Measurements from ENCODE around the gene ODAPH. TPM values are rescaled to one million over a fixed set of nuclear protein-coding genes. Genes with fewer than 3 reads are reported as not detected.
"Not testable (repeated sequence)": the region's sequence is repeated elsewhere in the genome, so short reads cannot be mapped to it uniquely, and the experiment has no call there.

The ODAPH gene, protein sequence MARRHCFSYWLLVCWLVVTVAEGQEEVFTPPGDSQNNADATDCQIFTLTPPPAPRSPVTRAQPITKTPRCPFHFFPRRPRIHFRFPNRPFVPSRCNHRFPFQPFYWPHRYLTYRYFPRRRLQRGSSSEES
- polyA plus RNA-seq (2013): 6.5 and 7.6 TPM in 2 replicates

- Histone ChIP-seq H2BK12ac (ENCODE audit: low read length) (peak within 1 kb of the TSS; percentile 98), H3K23ac (ENCODE audit: low read length) (no peak within 1 kb of the TSS), H3K36me3 (ENCODE audit: control insufficient read depth in 1 of 2, insufficient read depth in 2 of 2, low read length in 2 of 2) (no peaks in the 10 kb centered on the region), H4K12ac (ENCODE audit: low read depth, low read length) (no peak within 1 kb of the TSS), H2BK5ac (ENCODE audit: low read depth, low read length, poor library complexity) (peak within 1 kb of the TSS; percentile 57), H3K14ac (ENCODE audit: low read length) (no peak within 1 kb of the TSS), H3K79me1 (ENCODE audit: low read length) (peaks cover 2% of the 10 kb centered on the region), H3K9me3 (ENCODE audit: insufficient read depth, low read depth, low read length) (no peaks in the 10 kb centered on the region), H3K4me2 (ENCODE audit: low read length) (peak within 1 kb of the TSS; percentile 49), H3K27me3 (ENCODE audit: insufficient read depth, low read length) (no peaks in the 10 kb centered on the region), H4K91ac (ENCODE audit: low read depth, low read length) (peak within 1 kb of the TSS; percentile 52), H2BK120ac (ENCODE audit: insufficient read depth, low read length, poor library complexity) (peak within 1 kb of the TSS; percentile 34), H2AK5ac (ENCODE audit: low read length) (peak within 1 kb of the TSS; percentile 75), H3K79me2 (ENCODE audit: control insufficient read depth, insufficient read depth, low read length, poor library complexity) (no peaks in the 10 kb centered on the region), H3K4me1 (ENCODE audit: control insufficient read depth in 1 of 2, insufficient read depth in 2 of 2, low read length in 2 of 2) (peaks cover 3 to 10% of the 10 kb centered on the region in 2 experiments), H3K4ac (ENCODE audit: low read depth, low read length) (no peak within 1 kb of the TSS), H4K8ac (ENCODE audit: low read depth, low read length) (peak within 1 kb of the TSS; percentile 65), H3K27ac (ENCODE audit: low read depth, low read length) (peak within 1 kb of the TSS; percentile 87), H2AFZ (ENCODE audit: insufficient read depth, low read length, poor library complexity) (no peak within 1 kb of the TSS), H3K4me3 (ENCODE audit: low read depth, low read length) (no peak within 1 kb of the TSS), H3K9ac (ENCODE audit: low read length) (no peak within 1 kb of the TSS), H3K18ac (ENCODE audit: low read length) (peak within 1 kb of the TSS; percentile 48)
- peak; percentile 88 to 89 for DNase-seq
- no CpG with 5 or more reads among the region's 9 CpGs for WGBS (ENCODE audit: extremely low coverage, insufficient coverage, insufficient read length)
These were observed at the start of gene ODAPH for GRCh38 chr4:75555294-75556164. Gene ODAPH (plus strand): TSS chr4:75556066. CDS start chr4:75556083, 17 bp downstream.

GRCh38 chr4:75509592-75509991 lies 46.3 kb upstream of the ODAPH start:
- not testable (repeated sequence) for H2BK5ac ChIP-seq (ENCODE audit: low read depth, low read length, poor library complexity); H3K36me3 ChIP-seq (ENCODE audit: control insufficient read depth in 1 of 2, insufficient read depth in 2 of 2, low read length in 2 of 2); H3K4me3 ChIP-seq (ENCODE audit: low read depth, low read length); H2AK5ac ChIP-seq (ENCODE audit: low read length); H3K4ac ChIP-seq (ENCODE audit: low read depth, low read length); H4K12ac ChIP-seq (ENCODE audit: low read depth, low read length); H3K27me3 ChIP-seq (ENCODE audit: insufficient read depth, low read length); H3K79me2 ChIP-seq (ENCODE audit: control insufficient read depth, insufficient read depth, low read length, poor library complexity); H3K18ac ChIP-seq (ENCODE audit: low read length); H3K9me3 ChIP-seq (ENCODE audit: insufficient read depth, low read depth, low read length); H3K14ac ChIP-seq (ENCODE audit: low read length); H3K4me1 ChIP-seq (ENCODE audit: control insufficient read depth in 1 of 2, insufficient read depth in 2 of 2, low read length in 2 of 2); H3K9ac ChIP-seq (ENCODE audit: low read length); H3K23ac ChIP-seq (ENCODE audit: low read length); H2BK12ac ChIP-seq (ENCODE audit: low read length); H4K91ac ChIP-seq (ENCODE audit: low read depth, low read length); H3K27ac ChIP-seq (ENCODE audit: low read depth, low read length); H3K79me1 ChIP-seq (ENCODE audit: low read length); H2BK120ac ChIP-seq (ENCODE audit: insufficient read depth, low read length, poor library complexity); H4K8ac ChIP-seq (ENCODE audit: low read depth, low read length); DNase-seq; H3K4me2 ChIP-seq (ENCODE audit: low read length); H2AFZ ChIP-seq (ENCODE audit: insufficient read depth, low read length, poor library complexity)
- no CpG with 5 or more reads among the region's 4 CpGs for WGBS (ENCODE audit: extremely low coverage, insufficient coverage, insufficient read length)

DNA sequence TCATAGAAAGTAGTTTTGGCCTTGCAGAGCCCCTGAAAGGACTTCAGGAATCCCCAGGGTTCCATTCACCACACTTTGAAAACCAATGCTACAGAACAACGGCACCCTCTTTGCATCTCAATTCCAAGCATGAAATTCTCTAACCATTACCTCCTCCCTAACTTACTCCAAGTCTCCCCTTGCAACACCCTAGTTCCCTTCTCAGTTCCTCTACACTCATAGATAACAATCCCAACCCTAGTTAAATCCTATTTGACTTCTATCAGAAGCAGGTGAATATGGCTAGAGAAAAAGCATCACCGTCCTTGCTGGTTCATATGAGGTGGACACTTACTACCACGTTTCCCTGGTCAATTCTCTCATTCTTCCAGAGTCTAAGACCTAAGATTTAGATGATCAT lies 44.0 kb upstream of the ODAPH start:
- H3K79me2 ChIP-seq (ENCODE audit: control insufficient read depth, insufficient read depth, low read length, poor library complexity): peaks cover 9% of the 10 kb centered on the region
- no CpG with 5 or more reads among the region's 3 CpGs for WGBS (ENCODE audit: extremely low coverage, insufficient coverage, insufficient read length)
- no peak overlapping the region for H2AK5ac ChIP-seq (ENCODE audit: low read length)
- H3K4ac ChIP-seq (ENCODE audit: low read depth, low read length): peak overlapping the region; percentile 62
- peak overlapping the region; percentile 14 for H3K4me2 ChIP-seq (ENCODE audit: low read length)
- no peak overlapping the region for H3K18ac ChIP-seq (ENCODE audit: low read length)
- H3K79me1 ChIP-seq (ENCODE audit: low read length): peaks cover 10% of the 10 kb centered on the region
- no peak overlapping the region for H2BK5ac ChIP-seq (ENCODE audit: low read depth, low read length, poor library complexity)
- no peak overlapping the region for H3K14ac ChIP-seq (ENCODE audit: low read length)
- no peak overlapping the region for H3K4me3 ChIP-seq (ENCODE audit: low read depth, low read length)
- H3K9ac ChIP-seq (ENCODE audit: low read length): no peak overlapping the region
- H3K27me3 ChIP-seq (ENCODE audit: insufficient read depth, low read length): no peaks in the 10 kb centered on the region
- H2AFZ ChIP-seq (ENCODE audit: insufficient read depth, low read length, poor library complexity): no peak overlapping the region
- no peak overlapping the region for H3K23ac ChIP-seq (ENCODE audit: low read length)
- no peak overlapping the region for H4K12ac ChIP-seq (ENCODE audit: low read depth, low read length)
- no peak overlapping the region for H3K27ac ChIP-seq (ENCODE audit: low read depth, low read length)
- H3K4me1 ChIP-seq (ENCODE audit: control insufficient read depth in 1 of 2, insufficient read depth in 2 of 2, low read length in 2 of 2): peaks cover 0 to 5% of the 10 kb centered on the region in 2 experiments
- peaks cover 0 to under 1% of the 10 kb centered on the region in 2 experiments for H3K36me3 ChIP-seq (ENCODE audit: control insufficient read depth in 1 of 2, insufficient read depth in 2 of 2, low read length in 2 of 2)
- H3K9me3 ChIP-seq (ENCODE audit: insufficient read depth, low read depth, low read length): no peaks in the 10 kb centered on the region
- H2BK120ac ChIP-seq (ENCODE audit: insufficient read depth, low read length, poor library complexity): no peak overlapping the region
- H2BK12ac ChIP-seq (ENCODE audit: low read length): no peak overlapping the region
- H4K8ac ChIP-seq (ENCODE audit: low read depth, low read length): no peak overlapping the region
- DNase-seq: no peak
- H4K91ac ChIP-seq (ENCODE audit: low read depth, low read length): no peak overlapping the region

DNA sequence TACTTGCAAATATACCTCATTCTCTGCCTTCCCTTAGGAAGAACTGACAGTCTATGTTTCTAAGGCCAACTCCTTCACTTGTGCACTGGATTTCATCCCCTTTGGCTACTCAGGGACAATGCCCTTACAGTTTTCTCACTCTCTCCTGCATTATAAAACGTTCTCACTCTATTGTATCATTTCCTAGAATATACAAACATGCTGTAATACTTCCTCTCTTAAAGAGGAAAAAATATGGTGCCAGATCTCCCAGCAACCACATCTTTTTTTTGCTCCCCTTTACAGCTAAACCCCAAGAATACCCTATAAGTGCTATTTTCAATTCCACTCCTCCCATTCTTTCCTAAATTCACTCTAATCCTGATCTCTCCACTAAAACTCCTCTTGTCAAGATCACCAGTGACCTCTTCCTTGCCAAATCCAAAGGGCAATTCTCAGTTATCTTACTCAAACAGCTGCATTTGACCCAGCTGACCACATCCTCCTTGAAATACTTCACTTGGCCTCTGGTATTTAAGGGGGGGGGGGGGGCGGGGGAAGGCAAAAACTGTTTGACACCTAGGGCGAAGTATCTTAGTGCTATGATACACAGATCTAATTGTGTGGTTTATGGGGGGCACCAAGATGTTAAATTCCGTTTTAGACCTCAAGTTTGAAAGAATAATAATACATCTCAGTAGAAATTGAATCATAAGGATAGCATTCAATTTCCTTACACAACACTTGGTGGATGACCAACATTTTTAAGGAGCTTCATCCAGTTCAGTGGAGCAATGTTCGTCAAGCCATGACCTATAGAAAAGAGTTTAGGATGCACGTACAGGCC lies 43.3 kb upstream of the ODAPH start:
- Histone ChIP-seq H4K8ac (ENCODE audit: low read depth, low read length) (no peak overlapping the region), H3K79me1 (ENCODE audit: low read length) (peaks cover 10% of the 10 kb centered on the region), H2AFZ (ENCODE audit: insufficient read depth, low read length, poor library complexity) (no peak overlapping the region), H3K4me2 (ENCODE audit: low read length) (peak overlapping the region; percentile 79), H3K36me3 (ENCODE audit: control insufficient read depth in 1 of 2, insufficient read depth in 2 of 2, low read length in 2 of 2) (peaks cover 3 to 4% of the 10 kb centered on the region in 2 experiments), H3K23ac (ENCODE audit: low read length) (no peak overlapping the region), H4K91ac (ENCODE audit: low read depth, low read length) (no peak overlapping the region), H3K9me3 (ENCODE audit: insufficient read depth, low read depth, low read length) (no peaks in the 10 kb centered on the region), H2BK5ac (ENCODE audit: low read depth, low read length, poor library complexity) (no peak overlapping the region), H3K14ac (ENCODE audit: low read length) (no peak overlapping the region), H3K9ac (ENCODE audit: low read length) (no peak overlapping the region), H2BK12ac (ENCODE audit: low read length) (no peak overlapping the region), H3K4me3 (ENCODE audit: low read depth, low read length) (no peak overlapping the region), H2BK120ac (ENCODE audit: insufficient read depth, low read length, poor library complexity) (no peak overlapping the region), H3K4ac (ENCODE audit: low read depth, low read length) (no peak overlapping the region), H3K18ac (ENCODE audit: low read length) (no peak overlapping the region), H3K27me3 (ENCODE audit: insufficient read depth, low read length) (no peaks in the 10 kb centered on the region), H3K79me2 (ENCODE audit: control insufficient read depth, insufficient read depth, low read length, poor library complexity) (peaks cover 9% of the 10 kb centered on the region), H3K4me1 (ENCODE audit: control insufficient read depth in 1 of 2, insufficient read depth in 2 of 2, low read length in 2 of 2) (peaks cover 0 to 5% of the 10 kb centered on the region in 2 experiments), H3K27ac (ENCODE audit: low read depth, low read length) (no peak overlapping the region), H2AK5ac (ENCODE audit: low read length) (no peak overlapping the region), H4K12ac (ENCODE audit: low read depth, low read length) (no peak overlapping the region)
- peak in 1 of 2 donors; percentile 4 for DNase-seq
- WGBS (ENCODE audit: extremely low coverage, insufficient coverage, insufficient read length): no CpG with 5 or more reads among the region's 6 CpGs
